Body of pancreas (tissue), 4 donors: ENCODE measurements around the gene LSAMP. TPM values are rescaled to one million over a fixed set of nuclear protein-coding genes. Genes with fewer than 3 reads are reported as not detected.

Experiments used
- ATAC-seq: fragments of 150-250 bp; one replicate; pipeline ENCODE4 v1.9.1; 2016
- DNase-seq, 4 donors: peaks; one replicate each; pipeline ENCODE4 v3.0.0-alpha.2; 2019
- H3K27ac ChIP-seq, 4 donors: fragments of 200-600 bp; sonication (generic); 1 replicate in 3 of 4; 2 replicates in 1 of 4; pipeline versions ENCODE4 v1.5.1 to v1.6.1; 2016 to 2019; ENCODE audit warnings: mild to moderate bottlenecking in 1 of 4, mixed read lengths in 1 of 4, moderate library complexity in 1 of 4
- H3K27me3 ChIP-seq, 2 donors: fragments of 200-600 bp; sonication (generic); one replicate each; pipeline ENCODE4 v1.6.0; 2016; ENCODE audit warnings: mild to moderate bottlenecking in 1 of 2
- H3K36me3 ChIP-seq, 2 donors: fragments of 200-600 bp; sonication (generic); replicated peaks in 1 of 2; 2 replicates each; pipeline ENCODE4 v1.5.1; 2016; ENCODE audit warnings: low read depth in 2 of 2; ENCODE audit not compliant: insufficient read depth in 1 of 2
- H3K4me1 ChIP-seq: fragments of 200-600 bp; sonication (generic); one replicate; pipeline ENCODE4 v1.6.0; 2016
- H3K4me3 ChIP-seq, 2 donors: fragments of 200-600 bp; sonication (generic); 1 replicate in 1 of 2; 2 replicates in 1 of 2; pipeline ENCODE4 v1.5.1; 2016 to 2019
- H3K9me3 ChIP-seq, 3 donors: fragments of 200-600 bp; sonication (generic); 1 replicate in 2 of 3; 2 replicates in 1 of 3; pipeline ENCODE4 v1.5.1; 2016
- POLR2A ChIP-seq, 3 donors: fragments of 450-650 bp; IDR thresholded peaks; one replicate each; pipeline ENCODE4 v1.6.1; 2016; ENCODE audit warnings: antibody characterized with exemption in 3 of 3, mild to moderate bottlenecking in 2 of 3
- WGBS, 2 donors: methylation state at CpG; one replicate each; pipeline ENCODE4 v1.1.5; 2017; 5-methylcytosine and 5-hydroxymethylcytosine counted together
- intact Hi-C: fragments of 100-400 bp; cut with DNase I; formaldehyde crosslinking; loops from one replicate; pipeline ENCODE4 v1.15.1; 2023
- total RNA-seq, 2 donors: library from RNA; depleted of rRNA; stranded (reverse); fragments of >200 nt; gene quantifications; one replicate each; pipeline ENCODE4 v1.1.0, GENCODE V29; 2016
- TF ChIP-seq, protein P1 (sequence below), 7 experiments: fragments of 450-650 bp in 4 of 7; fragments of 200-600 bp in 3 of 7; sonication (generic) in 3 of 7; IDR thresholded peaks; one replicate each; pipeline ENCODE4 v1.5.1; 2016 to 2019; ENCODE audit warnings: antibody characterized with exemption in 7 of 7

Gene LSAMP
- total RNA-seq, 2 donors from 2014 or later: 1.6 to 2.1 TPM

DNA sequence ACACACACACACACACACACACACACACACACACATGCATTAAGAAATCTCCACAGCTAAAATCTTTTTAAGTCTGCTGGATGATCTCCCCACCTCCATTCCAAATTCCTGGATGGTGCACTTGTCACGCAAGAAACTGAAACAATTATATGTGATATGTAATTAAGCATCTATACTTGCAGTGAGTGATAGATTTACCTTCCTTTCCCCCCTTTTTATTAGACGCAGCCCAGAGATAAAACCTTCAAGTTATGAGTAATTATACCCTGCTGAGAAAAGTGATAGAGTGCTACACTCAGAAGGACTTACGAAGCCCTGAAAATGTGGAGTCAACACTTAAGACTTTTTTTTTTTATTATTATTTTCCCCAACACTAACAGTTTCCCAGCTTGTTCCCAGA lies 255.2 kb downstream of the LSAMP start:
- intact Hi-C loops: no loop called here
- Histone ChIP-seq H3K9me3 (no peaks in the 10 kb centered on the region), H3K4me1 (no peaks in the 10 kb centered on the region), H3K36me3 (no peaks in the 10 kb centered on the region), H3K27me3 (no peaks in the 10 kb centered on the region), H3K4me3 (no peak overlapping the region), H3K27ac (no peak overlapping the region)
- ATAC-seq: no peak
- WGBS, 2 donors: 49 to 65% methylated on average over 3 of the region's 3 CpGs
- DNase-seq: no peak
- no peak for TF ChIP-seq POLR2A (IDR thresholded peaks at IDR 0.05)
- TF ChIP-seq, protein P1, sequence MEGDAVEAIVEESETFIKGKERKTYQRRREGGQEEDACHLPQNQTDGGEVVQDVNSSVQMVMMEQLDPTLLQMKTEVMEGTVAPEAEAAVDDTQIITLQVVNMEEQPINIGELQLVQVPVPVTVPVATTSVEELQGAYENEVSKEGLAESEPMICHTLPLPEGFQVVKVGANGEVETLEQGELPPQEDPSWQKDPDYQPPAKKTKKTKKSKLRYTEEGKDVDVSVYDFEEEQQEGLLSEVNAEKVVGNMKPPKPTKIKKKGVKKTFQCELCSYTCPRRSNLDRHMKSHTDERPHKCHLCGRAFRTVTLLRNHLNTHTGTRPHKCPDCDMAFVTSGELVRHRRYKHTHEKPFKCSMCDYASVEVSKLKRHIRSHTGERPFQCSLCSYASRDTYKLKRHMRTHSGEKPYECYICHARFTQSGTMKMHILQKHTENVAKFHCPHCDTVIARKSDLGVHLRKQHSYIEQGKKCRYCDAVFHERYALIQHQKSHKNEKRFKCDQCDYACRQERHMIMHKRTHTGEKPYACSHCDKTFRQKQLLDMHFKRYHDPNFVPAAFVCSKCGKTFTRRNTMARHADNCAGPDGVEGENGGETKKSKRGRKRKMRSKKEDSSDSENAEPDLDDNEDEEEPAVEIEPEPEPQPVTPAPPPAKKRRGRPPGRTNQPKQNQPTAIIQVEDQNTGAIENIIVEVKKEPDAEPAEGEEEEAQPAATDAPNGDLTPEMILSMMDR (IDR thresholded peaks at IDR 0.05): no peak

DNA sequence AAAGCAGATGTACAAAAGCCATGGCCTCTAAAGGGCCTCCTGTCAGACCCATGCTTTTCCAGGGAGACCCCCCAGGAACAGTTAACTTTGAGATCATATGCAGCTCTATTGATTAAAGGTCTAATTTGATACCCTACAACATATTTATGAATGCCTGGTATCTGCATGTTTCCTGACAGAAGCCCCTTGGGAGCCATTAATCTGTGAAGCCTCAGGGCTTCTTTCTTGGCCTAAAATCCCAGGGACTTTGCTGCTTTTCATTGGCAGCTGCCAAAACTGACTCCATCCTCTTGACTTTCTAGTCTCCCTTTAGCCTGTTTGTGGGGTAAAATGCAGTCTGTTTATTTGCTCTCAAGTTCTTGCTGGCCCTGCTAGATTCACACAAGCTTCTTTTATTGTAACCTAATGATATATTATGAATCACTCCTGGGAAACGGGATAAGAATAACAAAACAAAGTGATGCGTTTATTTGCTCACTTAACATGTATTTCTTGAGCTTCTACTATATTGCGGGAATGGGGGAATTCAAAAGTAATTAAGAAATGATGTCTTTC lies 257.0 kb downstream of the LSAMP start:
- 67 to 72% methylated on average over 3 of the region's 3 CpGs for WGBS, 2 donors
- Histone ChIP-seq H3K9me3 (no peaks in the 10 kb centered on the region), H3K4me3 (no peak overlapping the region), H3K27ac (no peak overlapping the region), H3K27me3 (no peaks in the 10 kb centered on the region), H3K4me1 (no peaks in the 10 kb centered on the region), H3K36me3 (no peaks in the 10 kb centered on the region)
- DNase-seq (no peak), ATAC-seq (no peak)
- TF ChIP-seq, protein P1 (IDR thresholded peaks at IDR 0.05): no peak
- TF ChIP-seq POLR2A (IDR thresholded peaks at IDR 0.05): no peak
- intact Hi-C loops: no loop called here

DNA sequence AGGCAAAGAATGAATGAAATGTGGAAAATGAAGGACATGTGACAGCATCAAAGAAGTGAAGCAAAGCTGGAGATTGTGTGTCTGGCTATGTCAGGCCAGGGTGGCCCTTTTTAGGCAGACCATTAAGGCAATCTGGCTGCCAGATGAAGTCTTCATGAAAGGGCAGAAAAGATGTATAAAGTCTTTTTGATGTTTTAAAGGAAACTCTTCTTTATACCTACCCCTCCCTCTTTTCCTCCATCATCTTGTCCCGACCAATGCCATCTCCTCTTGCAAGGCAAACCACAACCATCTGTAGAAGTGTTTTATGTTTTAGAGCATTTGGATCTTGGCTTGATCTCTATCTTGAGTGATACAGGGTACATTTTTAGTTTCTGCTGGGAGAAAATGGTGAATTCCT lies 259.2 kb downstream of the LSAMP start:
- WGBS, 2 donors: 45 to 57% methylated on average over 1 of the region's 1 CpG
- no peak for TF ChIP-seq POLR2A (IDR thresholded peaks at IDR 0.05)
- TF ChIP-seq, protein P1 (IDR thresholded peaks at IDR 0.05): no peak
- no peaks in the 10 kb centered on the region for H3K4me1 ChIP-seq
- H3K36me3 ChIP-seq: no peaks in the 10 kb centered on the region
- no peaks in the 10 kb centered on the region for H3K9me3 ChIP-seq
- H3K4me3 ChIP-seq: no peak overlapping the region
- no peak overlapping the region for H3K27ac ChIP-seq
- ATAC-seq (no peak), DNase-seq (no peak)
- intact Hi-C loops: no loop called here
- H3K27me3 ChIP-seq: no peaks in the 10 kb centered on the region

DNA sequence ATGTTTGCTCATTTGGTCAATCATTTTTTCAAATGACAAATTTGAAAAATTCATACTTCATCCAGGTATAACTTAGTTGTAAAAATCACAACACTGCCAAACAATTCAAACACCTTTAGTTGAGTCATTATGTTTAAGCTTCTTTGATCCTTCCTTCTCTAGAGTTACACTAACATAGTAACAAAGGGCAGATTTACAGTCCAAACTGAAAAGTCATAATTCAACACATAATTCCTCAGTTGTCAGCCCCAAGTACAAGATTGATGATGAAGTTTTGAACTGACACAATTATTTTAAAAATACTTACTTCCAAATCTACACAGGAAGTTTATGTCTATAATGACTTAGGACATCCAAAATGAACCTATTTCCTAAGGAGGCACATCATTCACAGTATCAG lies 264.1 kb downstream of the LSAMP start:
- TF ChIP-seq POLR2A (IDR thresholded peaks at IDR 0.05): no peak
- TF ChIP-seq, protein P1 (IDR thresholded peaks at IDR 0.05): no peak
- Histone ChIP-seq H3K27ac (no peak overlapping the region), H3K36me3 (no peaks in the 10 kb centered on the region), H3K9me3 (no peaks in the 10 kb centered on the region), H3K4me1 (no peaks in the 10 kb centered on the region), H3K4me3 (no peak overlapping the region), H3K27me3 (no peaks in the 10 kb centered on the region)
- intact Hi-C loops: no loop called here
- no peak for ATAC-seq
- no peak for DNase-seq

DNA sequence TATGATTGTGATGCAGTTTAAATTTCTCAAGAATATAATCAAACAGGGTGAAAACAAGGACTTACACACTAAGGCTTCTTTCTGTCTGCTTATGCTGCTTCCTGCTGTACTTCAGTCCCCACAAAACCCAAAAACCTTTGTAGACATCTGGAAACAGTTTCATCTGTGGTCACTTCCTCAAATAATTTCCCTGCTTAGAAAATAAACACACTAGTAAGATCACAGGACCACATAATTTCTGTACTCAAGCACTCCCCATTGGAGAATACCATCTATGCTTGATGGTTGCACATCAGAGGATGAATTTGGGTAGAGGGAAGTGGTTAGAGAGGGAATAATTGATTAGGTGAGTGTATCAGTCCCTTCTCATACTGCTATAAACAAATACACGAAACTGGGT lies 266.2 kb downstream of the LSAMP start:
- ATAC-seq (no peak), DNase-seq (no peak)
- Histone ChIP-seq H3K36me3 (no peaks in the 10 kb centered on the region), H3K9me3 (no peaks in the 10 kb centered on the region), H3K4me1 (no peaks in the 10 kb centered on the region), H3K27ac (no peak overlapping the region), H3K4me3 (no peak overlapping the region), H3K27me3 (no peaks in the 10 kb centered on the region)
- intact Hi-C loops: no loop called here
- 21 to 35% methylated on average over 1 of the region's 1 CpG for WGBS, 2 donors
- TF ChIP-seq, protein P1 (IDR thresholded peaks at IDR 0.05): no peak
- TF ChIP-seq POLR2A (IDR thresholded peaks at IDR 0.05): no peak
